HepG2 (cell line): Measurements from ENCODE around the gene DLG1.

Experiments
- CTCF ChIP-seq: sonication (generic); formaldehyde crosslinking; IDR thresholded peaks from 2 replicates; pipeline ENCODE4 v1.5.0; 2020; ENCODE audit warnings: mild to moderate bottlenecking, missing genetic modification reagents, moderate library complexity
- DPF2 ChIP-seq: sonication (generic); formaldehyde crosslinking; IDR thresholded peaks from 2 replicates; pipeline ENCODE4 v1.4.0; 2020; ENCODE audit warnings: mild to moderate bottlenecking, low read depth, missing genetic modification reagents, borderline replicate concordance
- FOXM1 ChIP-seq: sonication (generic); formaldehyde crosslinking; IDR thresholded peaks from 2 replicates; pipeline ENCODE4 v1.5.0; 2020; ENCODE audit warnings: missing genetic modification reagents
- GLI4 ChIP-seq: sonication (generic); formaldehyde crosslinking; IDR thresholded peaks from 2 replicates; pipeline ENCODE4 v1.5.1; 2020; ENCODE audit warnings: missing genetic modification reagents, mild to moderate bottlenecking, moderate library complexity, borderline replicate concordance
- JUND ChIP-seq: sonication (generic); formaldehyde crosslinking; IDR thresholded peaks from 2 replicates; pipeline ENCODE4 v1.8.0; 2022; ENCODE audit warnings: mild to moderate bottlenecking, missing genetic modification reagents
- KAT8 ChIP-seq: IDR thresholded peaks from 2 replicates; pipeline ENCODE4 v1.6.1; 2016; ENCODE audit warnings: missing genetic modification reagents, missing compliant biosample characterization
- MAX ChIP-seq: IDR thresholded peaks from 2 replicates; pipeline ENCODE4 v1.6.1; 2012; ENCODE audit warnings: inconsistent platforms
- SP1 ChIP-seq, 2 experiments: fragments of 450-650 bp in 1 of 2; sonication (generic) in 1 of 2; formaldehyde crosslinking in 1 of 2; IDR thresholded peaks; 2 replicates each; pipeline versions ENCODE4 v1.4.0 to v1.6.1; 2016 to 2020; ENCODE audit warnings: missing genetic modification reagents in 1 of 2
- STAT6 ChIP-seq: sonication (generic); formaldehyde crosslinking; IDR thresholded peaks from 2 replicates; pipeline ENCODE4 v1.4.0; 2020; ENCODE audit warnings: missing genetic modification reagents, mild to moderate bottlenecking, borderline replicate concordance
- ZFP36 ChIP-seq: fragments of 150-350 bp; IDR thresholded peaks from 2 replicates; pipeline ENCODE4 v1.6.1; 2018; ENCODE audit warnings: borderline replicate concordance, low read length, low read depth; ENCODE audit not compliant: partially characterized antibody
- ZNF253 ChIP-seq: sonication (generic); formaldehyde crosslinking; IDR thresholded peaks from 2 replicates; pipeline ENCODE4 v1.8.0; 2022; ENCODE audit warnings: mild to moderate bottlenecking, missing genetic modification reagents, borderline replicate concordance
- ZNF274 ChIP-seq: sonication (generic); formaldehyde crosslinking; IDR thresholded peaks from 2 replicates; pipeline ENCODE4 v1.5.1; 2020; ENCODE audit warnings: mild to moderate bottlenecking, missing genetic modification reagents
- ZNF549 ChIP-seq: sonication (generic); formaldehyde crosslinking; IDR thresholded peaks from 2 replicates; pipeline ENCODE4 v1.5.0; 2020; ENCODE audit warnings: missing genetic modification reagents

DNA sequence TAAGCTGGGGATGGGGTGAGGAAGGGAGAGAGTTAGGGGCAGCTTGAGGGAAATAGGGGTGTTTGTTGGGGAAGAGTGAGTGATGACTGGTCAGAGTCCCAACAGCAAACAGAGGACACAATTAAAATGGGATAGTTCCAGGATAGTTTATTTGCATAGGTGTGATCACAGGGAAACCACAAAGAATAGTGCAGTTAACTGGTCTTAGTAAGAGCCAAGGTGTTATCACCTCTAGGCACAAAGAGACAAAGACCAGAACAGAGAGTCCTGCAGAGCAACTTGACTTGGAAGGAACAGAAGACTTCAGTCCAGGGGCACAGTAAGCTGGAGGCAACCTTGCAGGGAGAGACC lies 42.1 kb upstream of the DLG1 start:
- TF ChIP-seq MAX (no peak), ZFP36 (no peak), DPF2 (no peak), CTCF (CRISPR knock-in tag) (no peak), FOXM1 (CRISPR knock-in tag) (no peak), ZNF253 (CRISPR knock-in tag) (no peak), JUND (CRISPR knock-in tag) (no peak), STAT6 (CRISPR knock-in tag) (no peak), ZNF274 (CRISPR knock-in tag) (no peak), KAT8 (no peak), GLI4 (CRISPR knock-in tag) (no peak), ZNF549 (CRISPR knock-in tag) (no peak), SP1 (IDR thresholded peaks at IDR 0.05) (no peak), SP1 (CRISPR knock-in tag; IDR thresholded peaks at IDR 0.05) (no peak)
